ENCODE results near the gene GPR176.
A peak's percentile ranks its signal among the peaks of the same experiment; 100 is the strongest.
"Not testable (repeated sequence)": the region's sequence is repeated elsewhere in the genome, so short reads cannot be mapped to it uniquely, and the experiment has no call there.

Gene GPR176

GRCh38 chr15:39823634-39824033 lies 96.4 kb downstream of the GPR176 start:
- intact Hi-C loops (cut with DNase I), result no loop called here
- no peak for DNase-seq

GRCh38 chr15:39820050-39820602 lies 99.9 kb downstream of the GPR176 start:
- intact Hi-C loops (cut with DNase I), result no loop called here
- DNase-seq, result no peak

GRCh38 chr15:39819533-39819932 lies 100.5 kb downstream of the GPR176 start:
- intact Hi-C loops (cut with DNase I), result no loop called here
- DNase-seq, result no peak

DNA sequence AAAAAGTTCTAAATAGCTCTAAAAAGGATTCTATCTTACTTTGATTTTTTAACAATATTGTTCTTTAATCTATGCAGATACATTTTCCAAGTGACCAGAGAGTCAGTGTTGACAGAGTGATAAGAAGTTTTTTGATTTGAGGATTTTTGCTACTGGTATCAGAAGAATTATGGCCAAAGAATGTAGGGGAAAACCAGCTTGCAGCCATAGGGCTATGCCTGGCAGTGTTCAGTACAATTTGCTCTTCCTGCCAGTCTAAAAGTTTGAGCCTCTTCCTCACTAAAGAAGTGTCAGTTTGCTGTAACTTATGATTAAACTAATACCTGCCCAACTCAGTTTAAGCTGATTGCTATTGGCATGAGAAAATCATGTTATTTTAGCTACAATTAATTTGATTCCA lies 102.2 kb downstream of the GPR176 start:
- intact Hi-C loops (cut with DNase I), result no loop called here
- no peak for DNase-seq

DNA sequence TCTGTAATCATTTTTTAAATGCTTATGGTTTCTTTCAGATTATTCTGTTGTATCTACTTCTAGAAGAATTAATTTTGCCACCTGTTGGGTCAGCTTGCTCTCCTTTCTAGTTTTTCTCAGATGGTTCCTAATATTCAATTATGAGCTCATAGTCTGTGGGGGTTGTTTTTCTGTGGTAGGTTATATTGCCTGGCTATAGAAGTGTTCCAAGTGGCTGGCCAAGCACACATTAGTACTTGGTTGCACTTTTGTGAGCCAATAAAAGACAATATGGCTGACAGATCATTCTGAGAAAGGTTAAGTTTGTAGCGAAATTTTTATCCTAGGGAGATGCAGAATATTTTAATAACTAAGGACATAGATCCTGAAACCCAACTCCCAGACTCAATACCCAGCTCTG lies 105.6 kb downstream of the GPR176 start:
- DNase-seq, result no peak
- intact Hi-C loops (cut with DNase I), result no loop called here

GRCh38 chr15:39812651-39813050 lies 107.4 kb downstream of the GPR176 start:
- DNase-seq; intact Hi-C loops (cut with DNase I): not testable (repeated sequence)

- intact Hi-C loops (cut with DNase I), result no loop called here
- no peak for DNase-seq
Measured at GRCh38 chr15:39808909-39809308, 111.2 kb downstream of the GPR176 start.

- intact Hi-C loops (cut with DNase I), result no loop called here
- no peak for DNase-seq
Measured at GRCh38 chr15:39807791-39808190, 112.3 kb downstream of the GPR176 start.

- DNase-seq, result no peak
- intact Hi-C loops (cut with DNase I), result no loop called here
Measured at GRCh38 chr15:39804026-39804425, 116.0 kb downstream of the GPR176 start.

- intact Hi-C loops (cut with DNase I), result no loop called here
Measured at GRCh38 chr15:39803016-39803415, 117.0 kb downstream of the GPR176 start.

GRCh38 chr15:39801641-39802309 lies 118.3 kb downstream of the GPR176 start:
- peak in 3 of 10 donors; percentile 27 to 79 (median 69) for DNase-seq
- intact Hi-C loops (cut with DNase I), result no loop called here

More at GRCh38 chr15:39803016-39803415, 117.0 kb downstream of the GPR176 start:
- no peak for DNase-seq

- intact Hi-C loops (cut with DNase I), result no loop called here
- peak in 1 of 10 donors; percentile 70 for DNase-seq
Measured at GRCh38 chr15:39799552-39800011, 120.5 kb downstream of the GPR176 start.

GRCh38 chr15:39798382-39798781 lies 121.7 kb downstream of the GPR176 start:
- DNase-seq, result no peak
- intact Hi-C loops (cut with DNase I), result no loop called here

DNA sequence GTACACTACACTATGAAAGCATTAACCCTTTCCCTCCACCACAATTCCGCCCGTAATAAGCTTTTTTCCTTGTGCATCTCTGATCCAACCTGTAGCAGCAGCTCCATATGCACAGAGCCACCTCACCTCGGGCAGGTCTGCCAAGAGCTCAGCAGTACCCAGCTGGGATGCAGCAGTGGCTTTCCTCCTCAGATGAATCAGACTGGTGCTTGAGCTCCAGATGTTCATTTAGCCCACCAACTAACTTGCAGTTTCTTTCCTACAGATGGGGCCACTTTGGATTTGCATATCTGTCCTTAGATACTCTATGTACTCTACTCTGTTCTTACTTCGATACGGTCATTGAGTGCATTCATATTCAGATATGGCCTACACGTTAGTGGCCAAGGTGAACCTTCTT lies 122.7 kb downstream of the GPR176 start:
- intact Hi-C loops (cut with DNase I), result no loop called here

GRCh38 chr15:39796601-39797000 lies 123.5 kb downstream of the GPR176 start:
- intact Hi-C loops (cut with DNase I), result no loop called here
- no peak for DNase-seq

More for the DNA sequence above, 122.7 kb downstream of the GPR176 start:
- peak in 1 of 10 donors; percentile 80 for DNase-seq

GRCh38 chr15:39795486-39795885 lies 124.6 kb downstream of the GPR176 start:
- no peak for DNase-seq
- intact Hi-C loops (cut with DNase I), result no loop called here

DNA sequence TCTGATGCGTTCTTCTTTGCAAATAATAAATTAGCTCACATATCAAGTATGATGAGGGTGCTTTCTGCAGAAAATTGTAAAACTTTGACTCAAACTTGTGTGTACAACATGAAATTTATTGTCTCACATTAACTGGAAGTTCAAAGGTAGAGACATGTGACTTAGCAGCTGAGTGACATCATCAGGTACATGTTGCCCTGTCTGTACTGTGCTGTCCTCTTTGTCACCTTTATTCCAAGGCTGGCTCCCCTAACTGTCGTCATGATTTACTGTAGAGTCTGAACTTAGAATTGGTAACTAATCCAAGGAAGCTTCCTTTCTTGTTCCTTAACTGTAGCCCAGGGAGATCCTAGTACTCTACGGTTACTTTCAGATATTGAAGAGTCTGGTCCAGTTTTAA lies 125.1 kb downstream of the GPR176 start:
- intact Hi-C loops (cut with DNase I), result no loop called here
- no peak for DNase-seq

DNA sequence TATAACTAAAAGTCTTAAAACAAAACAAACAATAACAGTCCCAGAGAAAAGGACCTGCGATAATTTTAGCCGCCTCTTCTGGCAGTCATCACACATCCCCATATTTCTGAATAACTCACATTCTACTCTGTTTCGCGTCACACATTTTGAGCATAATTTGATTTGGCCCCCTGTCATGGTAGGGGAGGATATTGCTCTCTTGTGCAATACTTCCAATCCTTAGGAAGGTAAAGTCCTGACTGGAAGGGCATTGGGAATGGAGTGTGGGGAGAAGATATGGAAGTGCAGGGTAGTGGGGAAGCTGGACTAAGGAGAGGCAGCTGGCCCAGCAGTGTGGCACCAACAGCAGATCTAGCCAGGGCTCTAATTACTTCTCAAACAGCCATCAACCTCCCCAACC lies 126.1 kb downstream of the GPR176 start:
- intact Hi-C loops (cut with DNase I), result no loop called here
- DNase-seq, result no peak

DNA sequence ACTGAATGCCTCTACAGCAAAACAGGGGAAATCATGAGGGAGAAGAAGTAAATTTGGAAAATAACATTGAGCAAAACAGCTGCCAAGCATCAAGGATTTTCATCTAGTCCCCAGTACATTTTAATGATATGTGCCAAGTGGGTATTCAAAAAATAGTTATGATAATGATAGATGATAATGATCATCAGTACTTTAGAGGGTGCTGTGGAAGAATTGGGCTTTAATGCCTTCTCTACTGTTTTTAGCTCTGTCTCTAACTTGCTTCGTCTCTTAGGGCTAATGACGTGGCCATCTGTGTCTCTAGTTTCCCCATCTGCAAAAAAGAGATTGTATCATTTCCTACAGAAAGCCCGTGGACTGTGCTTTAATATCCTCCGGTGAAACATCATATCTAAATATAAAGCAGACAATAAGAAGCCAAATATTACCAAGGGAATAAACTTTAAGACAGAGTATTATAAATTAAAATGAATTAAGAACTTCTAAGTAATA lies 127.2 kb downstream of the GPR176 start:
- no peak for DNase-seq
- intact Hi-C loops (cut with DNase I), result no loop called here

DNA sequence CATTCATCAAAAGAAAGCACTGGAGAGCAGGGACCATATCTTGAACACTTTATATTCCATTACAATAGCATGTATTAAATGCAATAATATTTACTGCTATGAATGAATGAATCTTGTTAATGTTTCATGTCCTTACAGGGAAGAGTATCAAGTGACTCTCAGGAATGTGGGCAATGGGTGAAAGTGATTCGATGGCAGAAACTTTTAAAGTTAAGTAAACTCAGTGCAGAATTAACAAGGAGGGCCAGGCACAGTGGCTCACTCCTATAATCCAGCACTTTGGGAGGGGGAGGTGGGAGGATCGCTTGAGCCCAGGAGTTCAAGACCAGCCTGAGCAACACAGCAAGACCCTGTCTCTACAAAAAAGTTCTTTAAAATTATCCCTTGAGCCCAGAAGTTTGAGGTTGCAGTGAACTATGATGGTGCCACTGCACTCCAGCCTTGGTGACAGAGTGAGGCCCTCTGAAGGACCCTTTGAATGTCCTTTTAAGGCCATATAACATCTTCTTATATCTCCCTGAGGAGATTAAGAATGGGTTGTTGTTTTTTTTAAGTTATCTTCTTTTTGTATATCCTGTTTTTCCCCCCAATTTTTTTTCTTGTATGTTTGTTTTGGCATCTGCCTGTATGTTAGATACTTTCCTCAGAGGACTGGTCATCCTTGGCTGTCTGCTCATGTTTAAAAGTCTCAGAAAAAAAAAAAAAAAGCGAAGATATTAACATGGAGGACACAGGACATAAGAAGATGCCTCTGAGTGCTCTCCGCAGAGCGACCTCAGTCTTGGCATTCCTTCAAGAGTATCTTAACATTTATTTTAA lies 127.8 kb downstream of the GPR176 start:
- DNase-seq, result no peak
- intact Hi-C loops (cut with DNase I), result no loop called here

DNA sequence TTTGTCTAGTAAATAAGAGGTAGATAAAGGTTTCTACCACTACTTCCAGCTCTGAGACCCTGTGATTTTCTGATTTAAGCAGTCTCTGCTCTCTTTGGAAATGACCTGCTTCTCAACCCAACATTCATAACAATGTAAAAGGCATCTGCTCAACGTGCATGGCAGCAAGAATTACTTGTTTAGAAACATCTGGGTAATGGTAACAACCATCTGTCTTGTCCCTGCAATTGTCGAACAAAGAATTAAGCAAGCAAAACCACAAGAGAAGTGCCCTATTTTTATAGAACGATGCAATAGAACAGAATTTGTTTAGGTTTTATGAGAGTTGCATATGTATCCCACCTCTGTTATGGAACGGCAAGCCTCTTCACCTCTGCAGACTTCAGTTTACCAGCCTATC lies 130.3 kb downstream of the GPR176 start:
- no peak for DNase-seq

More for the DNA sequence above, 130.3 kb downstream of the GPR176 start:
- intact Hi-C loops (cut with DNase I), result loop anchor here (5.0 to 10.0 kb wide), 4 partner anchors 88 to 485 kb away; partner anchors contain the start of gene BMF

Measured in posterior cingulate gyrus (tissue), 11 donors.